Endodermal cell (in vitro differentiated cells): ENCODE results near the gene LSAMP. TPM values are rescaled to one million over a fixed set of nuclear protein-coding genes. Genes with fewer than 3 reads are reported as not detected.

Experiments
- DNase-seq: peaks from one replicate; pipeline ENCODE4 v3.0.0-alpha.2; 2017
- H3K27ac ChIP-seq: 2 replicates; pipeline ENCODE4 v1.5.1; 2013; ENCODE audit warnings: mild to moderate bottlenecking, low read depth, low read length, moderate library complexity
- H3K27me3 ChIP-seq: 2 replicates; pipeline ENCODE4 v1.6.1; 2013; ENCODE audit warnings: mild to moderate bottlenecking, low read length, moderate library complexity; ENCODE audit not compliant: insufficient read depth, control insufficient read depth, poor library complexity, severe bottlenecking
- H3K36me3 ChIP-seq: 2 replicates; pipeline ENCODE4 v1.7.0; 2013; ENCODE audit warnings: mild to moderate bottlenecking, low read length, moderate library complexity; ENCODE audit not compliant: control insufficient read depth, insufficient read depth
- H3K4me1 ChIP-seq: one replicate; pipeline ENCODE4 v1.7.0; 2013; ENCODE audit warnings: low read length; ENCODE audit not compliant: control insufficient read depth, insufficient read depth
- H3K4me3 ChIP-seq: 2 replicates; pipeline ENCODE4 v1.5.1; 2013; ENCODE audit warnings: mild to moderate bottlenecking, low read length, moderate library complexity
- H3K9ac ChIP-seq: 2 replicates; pipeline ENCODE4 v1.6.1; 2013; ENCODE audit warnings: mild to moderate bottlenecking, low read length, moderate library complexity; ENCODE audit not compliant: poor library complexity, severe bottlenecking; ENCODE audit errors: extremely low read depth
- H3K9me3 ChIP-seq: 2 replicates; pipeline ENCODE4 v1.6.1; 2013; ENCODE audit warnings: mild to moderate bottlenecking, low read length, moderate library complexity; ENCODE audit not compliant: control insufficient read depth
- H3K27ac Mint-ChIP-seq: 2 replicates; pipeline ENCODE4 v1.8.0; 2020; ENCODE audit warnings: mixed read lengths
- H3K27me3 Mint-ChIP-seq: 2 replicates; pipeline ENCODE4 v1.8.0; 2021; ENCODE audit warnings: mild to moderate bottlenecking, mixed read lengths; ENCODE audit not compliant: insufficient read depth
- H3K36me3 Mint-ChIP-seq: 2 replicates; pipeline ENCODE4 v1.8.0; 2020; ENCODE audit warnings: low read depth, mixed read lengths
- H3K4me1 Mint-ChIP-seq: 2 replicates; pipeline ENCODE4 v1.8.0; 2020; ENCODE audit warnings: mixed read lengths
- H3K4me3 Mint-ChIP-seq: 2 replicates; pipeline ENCODE4 v1.8.0; 2020; ENCODE audit warnings: mild to moderate bottlenecking, moderate library complexity, mixed read lengths
- H3K9me3 Mint-ChIP-seq: 2 replicates; pipeline ENCODE4 v1.8.0; 2020; ENCODE audit warnings: mild to moderate bottlenecking, mixed read lengths
- WGBS, 2 experiments: methylation state at CpG; one replicate each; pipeline versions ENCODE4 v1.1.5 to v1.1.7; 2013; ENCODE audit warnings: missing lambda C conversion rate in 2 of 2, mixed read lengths in 1 of 2; ENCODE audit not compliant: insufficient coverage in 1 of 2, insufficient read length in 1 of 2; 5-methylcytosine and 5-hydroxymethylcytosine counted together
- total RNA-seq, 2 donors: library from RNA; stranded (reverse); fragmentation: NEBNext Ultra II Directional in 1 of 2; extraction: Animal tissue kit (Norgen Biotek cat#: 25700) in 1 of 2; gene quantifications; 2 replicates in 1 of 2; 3 replicates in 1 of 2; pipeline ENCODE4 v1.2.1, GENCODE V29; 2021
- TF ChIP-seq, protein P1 (sequence below): fragments of 200-600 bp; sonication (generic); conservative IDR thresholded peaks from 2 replicates; pipeline ENCODE4 v1.5.0; 2021; ENCODE audit warnings: antibody characterized with exemption, mild to moderate bottlenecking

The LSAMP gene
- total RNA-seq, 2 donors from 2014 or later = 4.4 to 10.2 TPM

DNA sequence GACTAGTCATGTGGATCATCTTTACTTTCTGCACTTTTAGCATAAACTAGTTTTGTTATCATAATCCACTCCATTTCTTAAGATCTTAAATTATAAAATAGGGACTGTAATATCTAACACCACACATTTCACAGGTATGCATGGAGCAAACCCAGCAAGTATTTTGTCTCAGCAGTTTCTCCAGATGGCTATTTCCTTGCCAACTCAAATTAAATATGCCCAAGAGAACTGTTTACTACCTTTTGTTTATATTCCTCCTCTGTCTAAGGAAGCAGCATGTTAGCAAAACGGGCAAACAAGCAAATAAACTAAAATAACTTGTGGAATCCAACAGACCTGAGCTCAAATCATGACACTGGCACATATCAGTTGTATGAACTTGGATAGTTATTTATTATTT lies 379.8 kb downstream of the LSAMP start:
- Histone ChIP-seq H3K9me3 (no peaks in the 10 kb centered on the region), H3K9ac (no peak overlapping the region), H3K27me3 (no peaks in the 10 kb centered on the region), H3K27ac (no peak overlapping the region), H3K4me1 (no peaks in the 10 kb centered on the region), H3K4me3 (no peak overlapping the region), H3K36me3 (no peaks in the 10 kb centered on the region)
- Mint-ChIP-seq H3K9me3 (no peaks in the 10 kb centered on the region), H3K27me3 (no peaks in the 10 kb centered on the region), H3K4me3 (no peak overlapping the region), H3K4me1 (no peaks in the 10 kb centered on the region), H3K36me3 (no peaks in the 10 kb centered on the region), H3K27ac (no peak overlapping the region)
- WGBS, 2 experiments = 82 to 100% methylated on average over 1 of the region's 1 CpG
- TF ChIP-seq, protein P1, sequence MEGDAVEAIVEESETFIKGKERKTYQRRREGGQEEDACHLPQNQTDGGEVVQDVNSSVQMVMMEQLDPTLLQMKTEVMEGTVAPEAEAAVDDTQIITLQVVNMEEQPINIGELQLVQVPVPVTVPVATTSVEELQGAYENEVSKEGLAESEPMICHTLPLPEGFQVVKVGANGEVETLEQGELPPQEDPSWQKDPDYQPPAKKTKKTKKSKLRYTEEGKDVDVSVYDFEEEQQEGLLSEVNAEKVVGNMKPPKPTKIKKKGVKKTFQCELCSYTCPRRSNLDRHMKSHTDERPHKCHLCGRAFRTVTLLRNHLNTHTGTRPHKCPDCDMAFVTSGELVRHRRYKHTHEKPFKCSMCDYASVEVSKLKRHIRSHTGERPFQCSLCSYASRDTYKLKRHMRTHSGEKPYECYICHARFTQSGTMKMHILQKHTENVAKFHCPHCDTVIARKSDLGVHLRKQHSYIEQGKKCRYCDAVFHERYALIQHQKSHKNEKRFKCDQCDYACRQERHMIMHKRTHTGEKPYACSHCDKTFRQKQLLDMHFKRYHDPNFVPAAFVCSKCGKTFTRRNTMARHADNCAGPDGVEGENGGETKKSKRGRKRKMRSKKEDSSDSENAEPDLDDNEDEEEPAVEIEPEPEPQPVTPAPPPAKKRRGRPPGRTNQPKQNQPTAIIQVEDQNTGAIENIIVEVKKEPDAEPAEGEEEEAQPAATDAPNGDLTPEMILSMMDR = no peak
- DNase-seq = no peak

DNA sequence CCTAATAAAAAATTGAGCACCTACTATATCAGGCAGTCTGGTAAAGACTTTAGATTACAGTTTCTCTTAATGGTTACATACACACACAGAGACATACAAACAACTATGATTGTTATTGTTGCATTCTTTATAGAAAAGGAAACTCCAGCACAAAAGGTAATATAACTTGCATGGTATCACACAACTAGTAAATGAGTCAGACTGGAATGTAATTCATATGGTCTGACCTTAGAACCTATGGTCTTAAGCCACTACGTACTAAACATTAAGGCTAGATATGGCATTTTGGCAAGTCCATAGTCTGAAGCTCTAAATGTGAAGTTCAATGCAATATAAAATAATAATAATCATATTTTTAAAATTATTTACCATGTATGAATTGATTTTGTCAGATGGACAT lies 380.6 kb downstream of the LSAMP start:
- Mint-ChIP-seq H3K4me3 (no peak overlapping the region), H3K9me3 (no peaks in the 10 kb centered on the region), H3K4me1 (peaks cover 6% of the 10 kb centered on the region), H3K27ac (no peak overlapping the region), H3K36me3 (no peaks in the 10 kb centered on the region), H3K27me3 (no peaks in the 10 kb centered on the region)
- Histone ChIP-seq H3K36me3 (no peaks in the 10 kb centered on the region), H3K4me3 (no peak overlapping the region), H3K9ac (no peak overlapping the region), H3K27ac (no peak overlapping the region), H3K27me3 (no peaks in the 10 kb centered on the region), H3K4me1 (no peaks in the 10 kb centered on the region), H3K9me3 (no peaks in the 10 kb centered on the region)
- TF ChIP-seq, protein P1 = no peak
- no peak for DNase-seq
- 80 to 100% methylated on average over 1 of the region's 1 CpG for WGBS, 2 experiments

DNA sequence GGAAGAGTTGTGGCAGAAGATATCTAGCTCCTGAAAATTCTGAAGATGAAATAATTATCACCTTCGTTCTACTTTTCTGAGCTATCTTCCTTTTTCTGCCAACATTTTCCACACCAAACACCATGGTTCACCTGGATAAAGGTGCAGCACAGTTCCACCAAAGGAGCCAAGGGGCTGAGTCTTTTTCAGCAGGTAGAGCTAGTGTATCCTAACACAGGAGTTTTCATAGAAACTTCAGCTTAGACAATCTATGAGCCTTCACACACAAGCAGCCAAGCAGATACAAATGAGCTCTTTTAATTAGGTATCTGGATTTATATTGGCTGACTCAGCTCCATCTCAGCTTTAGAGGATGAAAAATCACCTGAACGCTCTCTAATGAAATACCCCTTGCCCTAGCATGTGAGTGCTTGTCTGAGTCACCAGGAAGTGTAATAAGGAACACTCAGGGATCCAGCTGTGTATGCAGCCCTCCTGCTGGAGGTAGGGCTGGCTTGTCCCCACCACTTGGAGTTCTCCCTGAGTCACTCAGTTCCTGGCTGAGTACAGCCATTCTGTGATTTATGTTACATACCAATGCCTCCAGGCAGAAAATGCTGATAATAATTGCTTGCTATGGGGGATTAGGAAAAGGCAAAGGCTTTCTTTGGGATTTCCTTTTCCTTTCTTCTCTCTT lies 385.7 kb downstream of the LSAMP start:
- DNase-seq = peak; percentile 89
- H3K27me3 Mint-ChIP-seq = no peaks in the 10 kb centered on the region
- H3K4me1 ChIP-seq = no peaks in the 10 kb centered on the region
- H3K4me1 Mint-ChIP-seq = peaks cover 9% of the 10 kb centered on the region
- WGBS, 2 experiments = 70 to 79% methylated on average over 2 of the region's 2 CpGs
- H3K9me3 Mint-ChIP-seq = no peaks in the 10 kb centered on the region
- no peaks in the 10 kb centered on the region for H3K36me3 ChIP-seq
- no peak overlapping the region for H3K4me3 Mint-ChIP-seq
- no peak overlapping the region for H3K4me3 ChIP-seq
- H3K27me3 ChIP-seq = no peaks in the 10 kb centered on the region
- no peak overlapping the region for H3K9ac ChIP-seq
- TF ChIP-seq, protein P1 = no peak
- no peaks in the 10 kb centered on the region for H3K36me3 Mint-ChIP-seq
- H3K27ac ChIP-seq = no peak overlapping the region
- peak overlapping the region; percentile 29 for H3K27ac Mint-ChIP-seq
- no peaks in the 10 kb centered on the region for H3K9me3 ChIP-seq
